Loucy (cell line): ENCODE data around the gene TBC1D20.
"Not testable (repeated sequence)": the region's sequence is repeated elsewhere in the genome, so short reads cannot be mapped to it uniquely, and the experiment has no call there.

Experiments used
- EZH2phosphoT487 ChIP-seq: fragments of 200-600 bp; IDR thresholded peaks from 2 replicates; pipeline ENCODE4 v1.6.1; 2018; ENCODE audit warnings: antibody characterized with exemption, mild to moderate bottlenecking, moderate library complexity, borderline replicate concordance
- TF ChIP-seq, protein P1 (sequence below): fragments of 200-600 bp; sonication (generic); conservative IDR thresholded peaks from 2 replicates; pipeline ENCODE4 v1.5.1; 2014; ENCODE audit warnings: mild to moderate bottlenecking, antibody characterized with exemption, low read length

DNA sequence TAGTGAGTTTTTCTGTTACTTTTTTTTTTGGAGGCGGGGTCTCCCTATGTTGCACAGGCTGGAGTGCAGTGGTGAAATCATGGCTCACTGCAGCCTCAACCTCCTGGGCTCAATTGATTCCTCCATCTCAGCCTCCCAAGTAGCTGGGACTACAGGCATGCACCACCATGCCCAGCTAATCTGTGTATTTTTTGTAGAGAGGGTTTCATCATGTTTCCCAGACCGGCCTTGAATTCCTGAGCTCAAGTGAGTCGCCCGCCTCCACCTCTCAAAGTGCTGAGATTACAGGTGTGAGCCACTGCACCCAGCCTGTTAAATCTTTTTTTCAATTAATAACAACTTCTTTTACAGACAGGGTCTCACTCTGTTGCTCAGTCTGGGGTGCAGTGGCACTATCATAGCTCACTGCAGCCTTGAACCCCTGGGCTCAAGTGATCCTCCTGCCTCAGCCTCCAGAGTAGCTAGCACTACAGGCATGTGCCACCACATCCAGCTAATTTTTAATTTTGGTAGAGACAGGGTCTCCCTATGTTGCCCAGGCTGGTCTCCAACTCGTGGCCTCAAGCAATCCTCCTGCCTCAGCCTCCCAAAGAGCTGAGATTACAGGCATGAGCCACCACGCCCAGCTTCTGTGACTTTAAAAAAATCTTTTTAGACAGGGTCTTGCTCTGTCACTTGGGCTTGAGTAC, 14.4 kb upstream of the TBC1D20 start:
- TF ChIP-seq, protein P1, sequence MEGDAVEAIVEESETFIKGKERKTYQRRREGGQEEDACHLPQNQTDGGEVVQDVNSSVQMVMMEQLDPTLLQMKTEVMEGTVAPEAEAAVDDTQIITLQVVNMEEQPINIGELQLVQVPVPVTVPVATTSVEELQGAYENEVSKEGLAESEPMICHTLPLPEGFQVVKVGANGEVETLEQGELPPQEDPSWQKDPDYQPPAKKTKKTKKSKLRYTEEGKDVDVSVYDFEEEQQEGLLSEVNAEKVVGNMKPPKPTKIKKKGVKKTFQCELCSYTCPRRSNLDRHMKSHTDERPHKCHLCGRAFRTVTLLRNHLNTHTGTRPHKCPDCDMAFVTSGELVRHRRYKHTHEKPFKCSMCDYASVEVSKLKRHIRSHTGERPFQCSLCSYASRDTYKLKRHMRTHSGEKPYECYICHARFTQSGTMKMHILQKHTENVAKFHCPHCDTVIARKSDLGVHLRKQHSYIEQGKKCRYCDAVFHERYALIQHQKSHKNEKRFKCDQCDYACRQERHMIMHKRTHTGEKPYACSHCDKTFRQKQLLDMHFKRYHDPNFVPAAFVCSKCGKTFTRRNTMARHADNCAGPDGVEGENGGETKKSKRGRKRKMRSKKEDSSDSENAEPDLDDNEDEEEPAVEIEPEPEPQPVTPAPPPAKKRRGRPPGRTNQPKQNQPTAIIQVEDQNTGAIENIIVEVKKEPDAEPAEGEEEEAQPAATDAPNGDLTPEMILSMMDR: not testable (repeated sequence)
- TF ChIP-seq EZH2phosphoT487: not testable (repeated sequence)
